ENCODE measurements around the gene HTR3B. TPM values are rescaled to one million over a fixed set of nuclear protein-coding genes. Genes with fewer than 3 reads are reported as not detected.

Gene HTR3B
- total RNA-seq, 1 experiment from 2014 or later, result not detected

GRCh38 chr11:113986351-113987140, 82.0 kb downstream of the HTR3B start:
- DNase-seq (ENCODE audit: extremely low read depth, low read depth), result no peak

GRCh38 chr11:113989381-113989780, 84.8 kb downstream of the HTR3B start:
- DNase-seq (ENCODE audit: extremely low read depth, low read depth), result no peak

- DNase-seq (ENCODE audit: extremely low read depth, low read depth), result no peak
Observed at GRCh38 chr11:113989916-113990315, 85.3 kb downstream of the HTR3B start.

- peak; percentile 21 for DNase-seq (ENCODE audit: extremely low read depth, low read depth)
Observed at GRCh38 chr11:113991170-113991569, 86.6 kb downstream of the HTR3B start.

- no peak for DNase-seq (ENCODE audit: extremely low read depth, low read depth)
Observed at GRCh38 chr11:113991718-113992458, 87.3 kb downstream of the HTR3B start.

DNA sequence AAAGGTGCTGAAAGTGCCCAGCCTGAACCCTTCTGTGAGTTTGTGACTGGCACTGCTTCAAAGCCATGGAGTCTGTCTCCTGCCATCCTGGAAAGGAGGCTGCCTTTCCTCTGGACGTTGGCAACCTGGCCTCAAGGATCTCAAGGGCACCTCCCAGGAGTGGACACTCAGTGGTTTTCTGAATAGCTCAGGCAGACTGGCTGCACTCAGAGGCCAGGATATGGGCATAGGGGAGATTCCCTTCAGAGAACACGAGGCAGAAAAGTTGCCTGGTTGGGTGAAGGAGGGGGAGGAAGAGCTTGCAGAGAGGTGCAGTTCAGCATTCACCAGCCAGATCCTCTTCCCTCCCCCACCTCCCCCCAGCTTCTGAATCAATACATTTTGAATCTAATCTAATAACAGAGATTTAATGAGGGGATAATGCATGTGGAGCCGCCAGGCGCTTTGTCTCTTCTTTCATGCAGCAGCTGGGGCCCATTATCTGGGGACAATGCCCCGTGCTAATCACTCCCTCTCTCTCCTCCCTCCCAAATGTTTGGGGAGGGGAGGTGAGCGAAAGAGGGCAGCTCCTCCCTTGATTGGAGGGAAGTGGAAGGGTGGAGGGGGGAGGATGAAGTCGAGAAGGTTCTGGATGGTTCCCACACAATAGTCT, 88.0 kb downstream of the HTR3B start:
- no peak for DNase-seq (ENCODE audit: extremely low read depth, low read depth)

GRCh38 chr11:113994077-113994954, 89.7 kb downstream of the HTR3B start:
- DNase-seq (ENCODE audit: extremely low read depth, low read depth), result no peak

Small RNA genes lying within 50 kb of the gene (small RNA-seq; reads per million reads assigned to genes)
- 0 reads per million in 2 experiments for gene RNU6-1107P

Other genes with a start within 250 kb of the HTR3B start
- gene TMPRSS5, start 198.5 kb upstream of the HTR3B start, total RNA-seq (2014; rRNA removed; shearing (Covaris generic)), result 0.15 TPM in 1 of 2 replicates, not detected in the other
- gene ZW10, start 131.1 kb upstream of the HTR3B start, total RNA-seq (2014; rRNA removed; shearing (Covaris generic)), result 14.3 and 15.0 TPM in 2 replicates
- not detected in 2 replicates for gene CLDN25, start 125.0 kb upstream of the HTR3B start, total RNA-seq (2014; rRNA removed; shearing (Covaris generic))
- gene USP28, start 29.2 kb upstream of the HTR3B start, total RNA-seq (2014; rRNA removed; shearing (Covaris generic)), result 30.7 and 33.4 TPM in 2 replicates
- not detected in 2 replicates for gene HTR3A, start 70.3 kb downstream of the HTR3B start, total RNA-seq (2014; rRNA removed; shearing (Covaris generic))
- not detected in 2 replicates for gene ZBTB16, start 154.9 kb downstream of the HTR3B start, total RNA-seq (2014; rRNA removed; shearing (Covaris generic))